ENCODE results near the gene GK2. TPM values are rescaled to one million over a fixed set of nuclear protein-coding genes. Genes with fewer than 3 reads are reported as not detected.

GK2 gene
- not detected for polyA plus RNA-seq

GRCh38 chr4:79408063-79408462, at the start of gene GK2:
Gene GK2 (minus strand): TSS chr4:79408228. CDS start chr4:79408200, 28 bp downstream.
- 90 to 96% (median 94%) methylated on average over 16 of the region's 16 CpGs for WGBS, 3 donors
- H3K27ac ChIP-seq (ENCODE audit: low read depth, low read length): no peak within 1 kb of the TSS

DNA sequence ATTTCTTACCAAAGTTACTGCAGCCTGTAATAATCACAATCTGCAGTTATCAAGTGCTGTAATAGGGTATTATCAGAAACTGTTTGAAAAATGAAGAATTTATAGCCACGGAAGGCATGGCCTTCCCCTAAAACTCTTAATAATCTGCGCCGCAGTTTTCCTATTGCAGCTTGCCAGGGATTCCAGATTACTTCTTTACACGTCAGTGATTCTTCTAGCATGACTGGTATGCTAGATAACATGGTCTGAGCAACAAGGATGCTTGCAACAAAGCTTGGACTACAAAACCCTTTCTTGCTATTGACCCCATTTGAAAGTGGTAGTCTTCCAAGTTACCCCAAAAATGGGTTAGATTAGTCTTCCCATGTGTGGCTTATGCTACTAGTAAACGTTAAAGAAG, 47.2 kb upstream of the GK2 start:
- 81% methylated on average over 5 of the region's 5 CpGs for WGBS, 3 donors
- H3K27ac ChIP-seq (ENCODE audit: low read depth, low read length): no peak overlapping the region

DNA sequence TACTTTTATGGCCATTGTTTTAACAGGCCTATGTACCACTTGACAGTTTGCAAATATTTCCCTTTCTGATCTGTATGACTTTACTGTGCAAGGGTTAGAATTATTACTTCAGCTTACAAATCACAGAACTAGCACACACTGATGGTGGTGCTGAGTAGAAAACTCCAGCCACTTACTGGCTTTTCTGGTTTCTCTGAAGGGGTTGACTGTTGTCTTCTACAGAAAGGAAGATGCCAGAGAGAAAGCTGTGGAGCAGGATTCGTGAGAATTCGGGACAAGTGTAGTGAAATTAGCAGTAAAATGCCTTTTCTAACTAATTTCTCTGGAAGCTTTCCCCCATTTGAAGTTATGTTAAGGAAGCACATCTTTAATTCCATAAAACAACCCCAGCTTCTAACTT, 46.6 kb upstream of the GK2 start:
- H3K27ac ChIP-seq (ENCODE audit: low read depth, low read length): no peak overlapping the region
- WGBS, 3 donors: 57 to 81% (median 76%) methylated on average over 2 of the region's 2 CpGs

DNA sequence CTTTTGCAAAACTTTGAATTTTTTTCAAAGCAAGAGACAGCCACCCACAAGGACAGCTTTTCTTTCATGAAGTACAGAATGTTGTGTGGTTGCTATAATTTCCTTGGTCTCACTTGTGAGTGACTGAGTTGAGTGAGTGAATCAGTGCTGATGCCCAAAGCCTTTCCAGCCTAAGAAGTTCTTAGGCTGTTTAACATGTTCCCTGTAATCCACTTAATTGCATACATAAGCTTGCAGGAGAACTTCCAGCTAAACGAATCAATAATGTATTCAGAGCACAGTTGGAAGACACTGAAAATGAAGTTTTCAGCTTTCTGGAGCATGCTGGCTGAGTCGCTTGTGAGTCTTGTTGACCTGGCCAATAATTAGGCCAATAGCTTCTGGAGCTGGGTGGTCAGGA, 42.0 kb upstream of the GK2 start:
- H3K27ac ChIP-seq (ENCODE audit: low read depth, low read length): no peak overlapping the region
- 49 to 85% (median 75%) methylated on average over 2 of the region's 2 CpGs for WGBS, 3 donors

- 63 to 87% (median 81%) methylated on average over 4 of the region's 4 CpGs for WGBS, 3 donors
Measured at GRCh38 chr4:79446145-79446544, 38.1 kb upstream of the GK2 start.

GRCh38 chr4:79445371-79445781, 37.3 kb upstream of the GK2 start:
- 37 to 61% (median 50%) methylated on average over 5 of the region's 5 CpGs for WGBS, 3 donors
- no peak overlapping the region for H3K27ac ChIP-seq (ENCODE audit: low read depth, low read length)

More at GRCh38 chr4:79446145-79446544, 38.1 kb upstream of the GK2 start:
- H3K27ac ChIP-seq (ENCODE audit: low read depth, low read length): no peak overlapping the region

DNA sequence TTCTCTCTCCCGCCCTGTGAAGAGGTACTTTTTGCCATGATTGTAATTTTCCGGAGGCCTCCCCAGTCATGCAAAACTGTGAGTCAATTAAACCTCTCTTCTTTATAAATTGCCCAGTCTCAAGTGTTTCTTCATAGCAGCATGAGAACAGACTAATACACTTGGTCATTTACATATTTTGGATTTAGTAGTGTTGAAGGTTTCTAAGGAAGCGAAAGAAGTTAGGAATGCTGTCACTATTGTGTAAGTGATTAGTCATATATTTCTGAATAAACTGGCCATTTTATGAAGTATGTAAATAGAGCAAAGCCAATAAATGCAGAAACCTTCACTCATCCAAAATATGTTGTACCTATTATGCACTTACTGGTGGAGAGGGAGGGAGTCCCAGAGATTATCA, 34.4 kb upstream of the GK2 start:
- WGBS, 3 donors: 94 to 97% (median 94%) methylated on average over 3 of the region's 3 CpGs
- no peak overlapping the region for H3K27ac ChIP-seq (ENCODE audit: low read depth, low read length)

GRCh38 chr4:79439489-79439888, 31.5 kb upstream of the GK2 start:
- no peak overlapping the region for H3K27ac ChIP-seq (ENCODE audit: low read depth, low read length)
- WGBS, 3 donors: 77 to 100% (median 94%) methylated on average over 1 of the region's 1 CpG

DNA sequence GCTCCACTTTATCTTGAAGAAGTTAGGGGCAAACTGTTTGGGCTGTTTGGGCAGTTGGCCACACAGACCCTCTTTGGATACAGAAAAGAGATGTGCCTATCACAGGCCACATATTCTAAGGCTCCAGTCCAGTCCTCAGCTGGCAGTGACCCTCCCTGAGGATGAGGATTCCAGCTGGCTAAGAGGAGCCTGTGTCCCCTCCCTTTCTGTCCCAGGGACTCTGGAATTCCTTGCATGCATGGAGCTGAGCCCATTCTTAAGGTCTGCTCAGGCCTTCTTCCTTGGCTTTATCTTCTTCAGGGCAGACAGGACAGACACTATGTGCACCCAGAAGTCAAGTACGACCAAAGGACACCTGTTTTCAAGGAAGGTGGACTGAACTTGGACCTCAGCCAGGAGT, 23.8 kb upstream of the GK2 start:
- H3K27ac ChIP-seq (ENCODE audit: low read depth, low read length): no peak overlapping the region
- 68 to 80% (median 73%) methylated on average over 1 of the region's 1 CpG for WGBS, 3 donors

DNA sequence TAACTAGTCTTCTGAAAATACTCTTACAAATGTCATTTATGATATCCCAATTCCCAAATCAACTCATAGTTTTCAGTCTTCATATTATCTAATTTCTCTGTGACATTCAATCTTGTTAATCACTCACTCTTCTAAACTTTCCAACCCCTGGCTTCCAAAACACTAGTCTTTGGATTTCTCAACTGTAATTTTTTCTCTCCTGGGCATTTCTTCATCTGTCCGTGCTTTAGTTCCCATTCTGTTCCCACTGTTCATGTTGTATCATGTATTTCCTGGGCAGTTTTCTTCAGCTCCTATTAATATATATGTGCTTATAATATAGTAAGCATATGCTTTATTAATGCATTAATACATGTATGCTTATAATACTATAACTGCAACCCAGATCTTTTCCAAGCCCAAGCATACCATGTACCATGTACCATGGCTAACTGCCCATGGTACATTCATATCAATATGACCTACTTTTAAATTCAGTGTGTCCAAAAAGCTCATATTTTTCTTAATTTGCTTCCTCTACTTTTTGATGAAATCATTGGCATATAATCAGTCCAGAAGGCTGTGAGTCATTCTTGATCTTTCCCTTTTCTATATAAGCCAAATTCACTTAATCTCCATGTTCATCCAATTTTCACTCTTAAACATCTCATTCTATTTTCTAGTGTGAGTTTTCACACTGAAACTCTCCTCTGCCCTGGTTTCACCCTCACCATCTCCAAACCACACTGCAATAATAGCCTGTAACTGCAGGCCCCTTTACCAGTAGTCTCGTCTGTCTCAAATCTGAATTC, 21.3 kb upstream of the GK2 start:
- WGBS, 3 donors: 40 to 53% (median 49%) methylated on average over 2 of the region's 2 CpGs
- no peak overlapping the region for H3K27ac ChIP-seq (ENCODE audit: low read depth, low read length)

DNA sequence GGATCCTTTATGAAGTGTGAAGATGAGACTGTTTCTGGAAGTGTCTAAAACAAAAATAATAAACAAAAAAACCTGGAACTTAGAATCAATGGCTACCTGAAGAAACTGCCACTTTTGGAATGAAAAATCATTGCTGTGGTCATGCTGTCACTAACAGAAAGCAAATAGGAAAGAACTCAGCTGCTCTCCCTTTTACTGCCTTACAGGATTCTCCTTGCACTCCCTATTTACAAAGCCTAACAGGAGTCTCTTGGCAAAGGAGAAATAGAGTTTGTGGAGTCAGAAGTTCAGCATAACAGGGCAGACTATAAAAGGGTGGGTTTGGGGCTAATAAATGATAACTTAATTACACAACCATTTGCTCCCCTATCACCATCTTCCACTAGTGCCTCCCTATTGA, 19.0 kb upstream of the GK2 start:
- no peak overlapping the region for H3K27ac ChIP-seq (ENCODE audit: low read depth, low read length)

DNA sequence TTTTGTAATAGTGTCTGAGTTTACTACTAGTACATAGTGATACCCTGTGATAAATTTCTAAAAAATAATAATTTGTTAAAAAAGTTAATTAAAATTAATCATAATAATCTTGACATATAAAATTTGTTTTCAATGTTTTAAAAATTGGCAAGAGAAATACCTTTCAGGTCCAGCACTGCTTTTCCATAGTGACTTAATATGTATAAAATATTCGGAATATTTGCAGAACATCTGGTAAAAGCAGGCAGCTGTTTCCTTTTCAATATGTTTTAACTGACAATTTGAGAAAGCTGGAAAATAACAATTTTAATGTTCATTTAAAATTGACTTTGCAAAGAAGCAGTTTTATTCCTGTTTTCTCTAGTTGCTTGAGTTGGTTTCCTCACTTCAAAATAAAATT, 17.6 kb upstream of the GK2 start:
- WGBS, 3 donors: 61 to 72% (median 67%) methylated on average over 1 of the region's 1 CpG
- H3K27ac ChIP-seq (ENCODE audit: low read depth, low read length): no peak overlapping the region

- no peak overlapping the region for H3K27ac ChIP-seq (ENCODE audit: low read depth, low read length)
- WGBS, 3 donors: 55 to 61% (median 59%) methylated on average over 2 of the region's 2 CpGs
Measured at GRCh38 chr4:79421483-79421882, 13.5 kb upstream of the GK2 start.

DNA sequence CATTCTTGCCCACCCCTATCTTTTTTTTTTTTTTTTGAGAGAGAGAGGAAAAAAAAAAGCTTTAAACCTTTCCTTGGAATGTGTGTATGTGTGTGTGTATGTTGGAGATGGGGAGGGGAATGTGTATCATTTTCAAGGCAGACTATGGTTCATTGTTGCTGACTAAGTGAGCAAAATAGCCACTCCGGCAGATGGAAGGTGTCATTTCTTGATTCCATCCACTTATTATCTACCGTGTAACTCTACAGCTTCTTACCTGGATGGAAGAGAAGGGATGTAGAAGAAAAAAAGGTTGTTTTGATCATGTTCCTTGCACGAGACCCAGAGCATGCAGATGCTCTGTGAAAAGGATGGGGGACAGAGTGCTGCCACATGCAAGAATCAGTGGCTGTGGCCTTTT, 5.9 kb upstream of the GK2 start:
- WGBS, 3 donors: 70 to 82% (median 76%) methylated on average over 3 of the region's 3 CpGs
- no peak overlapping the region for H3K27ac ChIP-seq (ENCODE audit: low read depth, low read length)

- no peak overlapping the region for H3K27ac ChIP-seq (ENCODE audit: low read depth, low read length)
- WGBS, 3 donors: 64 to 83% (median 78%) methylated on average over 9 of the region's 9 CpGs
Measured at GRCh38 chr4:79413032-79413885, 5.2 kb upstream of the GK2 start.

DNA sequence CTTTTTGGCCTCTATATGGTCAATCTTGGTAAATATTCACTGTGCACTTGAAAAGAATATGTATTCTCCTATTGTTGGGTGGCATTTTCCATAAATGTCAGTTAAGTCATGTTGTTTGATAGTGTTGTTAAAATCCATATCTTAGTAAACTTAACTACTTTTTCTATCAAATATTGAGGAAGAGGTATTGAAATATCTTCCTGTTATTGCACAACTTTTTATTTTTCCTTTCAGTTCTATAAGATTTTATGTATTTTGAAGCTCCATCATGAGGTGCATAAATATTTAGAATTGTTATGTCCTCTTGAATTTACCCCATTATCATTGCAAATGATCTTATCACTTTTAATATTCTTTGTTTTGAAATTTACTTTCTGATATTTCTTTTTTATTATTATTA, 3.4 kb downstream of the GK2 start:
- no peak overlapping the region for H3K27ac ChIP-seq (ENCODE audit: low read depth, low read length)

- 96 to 100% (median 97%) methylated on average over 1 of the region's 1 CpG for WGBS, 3 donors
- H3K27ac ChIP-seq (ENCODE audit: low read depth, low read length): no peak overlapping the region
Measured at GRCh38 chr4:79403356-79403755, 4.7 kb downstream of the GK2 start.

DNA sequence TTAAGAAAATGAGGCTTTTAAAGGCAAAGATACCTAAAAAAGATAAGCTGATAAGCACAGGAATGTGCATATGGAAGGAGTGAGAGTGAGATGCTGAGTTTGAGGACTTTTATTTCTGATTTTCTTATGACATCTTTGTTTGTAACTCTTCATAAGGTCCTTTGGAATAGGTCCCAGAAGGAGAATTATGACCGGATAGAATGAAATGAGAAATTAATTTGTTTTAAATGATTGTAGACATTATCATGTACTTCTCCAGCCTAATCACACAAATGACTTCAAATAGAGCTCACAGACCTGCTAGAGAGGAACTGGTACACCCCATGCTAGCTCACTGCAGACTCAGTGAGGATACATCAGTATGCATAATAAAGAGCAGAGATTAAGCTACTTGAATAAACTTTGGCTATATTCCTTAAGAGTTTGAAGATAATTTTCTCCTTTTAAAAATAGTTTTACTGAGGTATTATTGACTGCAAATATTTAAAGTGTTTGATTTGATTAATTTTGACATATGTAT, 5.6 kb downstream of the GK2 start:
- WGBS, 3 donors: 52 to 76% (median 74%) methylated on average over 1 of the region's 1 CpG
- H3K27ac ChIP-seq (ENCODE audit: low read depth, low read length): no peak overlapping the region

- no peak overlapping the region for H3K27ac ChIP-seq (ENCODE audit: low read depth, low read length)
- WGBS, 3 donors: 61 to 74% (median 69%) methylated on average over 1 of the region's 1 CpG
Measured at GRCh38 chr4:79399076-79399475, 9.0 kb downstream of the GK2 start.

Measured in adipose tissue (tissue), 3 donors.